RWPE2 (cell line): ENCODE data around the gene TLE4.

Experiments used
- ATAC-seq: fragments of 200-7000 bp; cut with Tn5 transposase; 3 replicates; pipeline ENCODE4 v1.9.1; 2021; ENCODE audit warnings: low read depth
- DNase-seq: peaks from one replicate; pipeline ENCODE4 v3.0.0-alpha.2; 2020; ENCODE audit warnings: low spot score
- H3K27ac ChIP-seq: fragments of 450-650 bp; 2 replicates; pipeline ENCODE4 v1.5.1; 2017; ENCODE audit warnings: mild to moderate bottlenecking; ENCODE audit not compliant: poor library complexity, severe bottlenecking
- H3K27me3 ChIP-seq: fragments of 250-450 bp; sonication (Bioruptor Pico); 2 replicates; pipeline ENCODE4 v1.5.1; 2021; ENCODE audit warnings: mild to moderate bottlenecking, moderate library complexity; ENCODE audit not compliant: insufficient read depth, poor library complexity, severe bottlenecking
- H3K36me3 ChIP-seq: fragments of 250-450 bp; sonication (Bioruptor Pico); 2 replicates; pipeline ENCODE4 v1.5.1; 2020; ENCODE audit warnings: low read depth, mild to moderate bottlenecking, moderate library complexity
- H3K4me1 ChIP-seq: fragments of 250-450 bp; sonication (Bioruptor Pico); 2 replicates; pipeline ENCODE4 v1.5.1; 2021; ENCODE audit warnings: mild to moderate bottlenecking, moderate library complexity; ENCODE audit not compliant: insufficient read depth, poor library complexity, severe bottlenecking
- H3K4me3 ChIP-seq: fragments of 250-450 bp; sonication (Bioruptor Pico); 2 replicates; pipeline ENCODE4 v1.5.1; 2021; ENCODE audit warnings: mild to moderate bottlenecking, moderate library complexity; ENCODE audit not compliant: severe bottlenecking
- H3K9me3 ChIP-seq: fragments of 250-450 bp; sonication (Bioruptor Pico); 2 replicates; pipeline ENCODE4 v1.5.1; 2021; ENCODE audit warnings: mild to moderate bottlenecking, moderate library complexity; ENCODE audit not compliant: severe bottlenecking
- TF ChIP-seq, protein P1 (sequence below): fragments of 450-650 bp; IDR thresholded peaks from one replicate; pipeline ENCODE4 v1.5.1; 2017; ENCODE audit warnings: mild to moderate bottlenecking, moderate library complexity; ENCODE audit not compliant: poor library complexity, severe bottlenecking

TLE4 gene

DNA sequence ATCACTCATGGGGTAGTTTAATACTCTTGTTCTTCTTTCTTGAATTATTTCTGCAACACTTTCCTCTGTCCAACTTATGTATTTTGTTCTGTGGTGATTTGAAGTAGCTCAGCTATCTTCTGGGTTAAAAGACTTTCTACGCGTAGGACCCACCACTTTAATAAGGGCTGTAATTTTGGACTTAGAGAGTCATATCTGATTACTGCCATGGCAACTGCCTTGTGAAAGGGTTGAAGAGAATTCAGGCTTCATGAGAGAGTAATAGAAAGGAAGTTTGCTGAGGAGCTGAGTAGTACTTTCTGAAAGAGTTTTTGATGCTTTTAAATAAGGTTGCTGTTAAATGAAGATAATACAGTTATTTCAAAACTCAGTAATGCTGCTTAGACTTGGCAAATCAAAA lies 89.5 kb downstream of the TLE4 start:
- Histone ChIP-seq H3K9me3 (no peaks in the 10 kb centered on the region), H3K36me3 (no peaks in the 10 kb centered on the region), H3K4me3 (no peak overlapping the region), H3K4me1 (no peaks in the 10 kb centered on the region), H3K27ac (no peak overlapping the region), H3K27me3 (no peaks in the 10 kb centered on the region)
- no peak for DNase-seq
- no peak for ATAC-seq
- TF ChIP-seq, protein P1, sequence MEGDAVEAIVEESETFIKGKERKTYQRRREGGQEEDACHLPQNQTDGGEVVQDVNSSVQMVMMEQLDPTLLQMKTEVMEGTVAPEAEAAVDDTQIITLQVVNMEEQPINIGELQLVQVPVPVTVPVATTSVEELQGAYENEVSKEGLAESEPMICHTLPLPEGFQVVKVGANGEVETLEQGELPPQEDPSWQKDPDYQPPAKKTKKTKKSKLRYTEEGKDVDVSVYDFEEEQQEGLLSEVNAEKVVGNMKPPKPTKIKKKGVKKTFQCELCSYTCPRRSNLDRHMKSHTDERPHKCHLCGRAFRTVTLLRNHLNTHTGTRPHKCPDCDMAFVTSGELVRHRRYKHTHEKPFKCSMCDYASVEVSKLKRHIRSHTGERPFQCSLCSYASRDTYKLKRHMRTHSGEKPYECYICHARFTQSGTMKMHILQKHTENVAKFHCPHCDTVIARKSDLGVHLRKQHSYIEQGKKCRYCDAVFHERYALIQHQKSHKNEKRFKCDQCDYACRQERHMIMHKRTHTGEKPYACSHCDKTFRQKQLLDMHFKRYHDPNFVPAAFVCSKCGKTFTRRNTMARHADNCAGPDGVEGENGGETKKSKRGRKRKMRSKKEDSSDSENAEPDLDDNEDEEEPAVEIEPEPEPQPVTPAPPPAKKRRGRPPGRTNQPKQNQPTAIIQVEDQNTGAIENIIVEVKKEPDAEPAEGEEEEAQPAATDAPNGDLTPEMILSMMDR: no peak

DNA sequence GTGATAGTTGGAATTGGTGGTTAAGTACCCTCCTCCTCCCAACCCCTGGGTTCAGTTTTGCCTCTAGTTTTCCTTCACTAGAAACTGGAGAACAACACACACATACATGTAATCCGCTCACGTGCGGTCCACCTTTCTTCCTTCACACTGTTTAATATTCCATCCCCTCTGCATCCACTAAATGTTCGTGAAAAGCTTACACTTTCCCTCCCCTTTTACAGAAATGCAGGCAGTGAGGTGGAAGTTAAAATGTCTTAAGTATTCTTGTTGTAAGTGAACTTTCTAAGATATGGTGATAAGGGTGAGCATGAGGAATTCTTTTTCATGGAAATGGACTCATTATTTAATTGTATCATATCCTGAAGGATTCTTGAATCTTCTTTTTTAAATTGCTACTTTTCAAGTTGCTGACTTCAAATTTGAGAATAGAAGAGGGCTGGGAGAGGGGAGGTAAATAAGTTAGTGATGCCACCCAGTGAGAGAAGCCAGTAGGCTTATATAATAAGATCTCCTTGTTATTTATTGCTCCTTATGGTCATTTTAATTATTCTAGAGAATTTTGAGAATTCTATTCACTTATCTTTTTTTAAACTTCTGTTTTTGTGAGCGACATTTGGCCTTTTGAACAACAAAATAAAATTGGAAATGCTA lies 90.2 kb downstream of the TLE4 start:
- Histone ChIP-seq H3K4me1 (no peaks in the 10 kb centered on the region), H3K4me3 (no peak overlapping the region), H3K27ac (no peak overlapping the region), H3K9me3 (no peaks in the 10 kb centered on the region), H3K36me3 (no peaks in the 10 kb centered on the region), H3K27me3 (no peaks in the 10 kb centered on the region)
- ATAC-seq (no peak), DNase-seq (no peak)
- TF ChIP-seq, protein P1: no peak

DNA sequence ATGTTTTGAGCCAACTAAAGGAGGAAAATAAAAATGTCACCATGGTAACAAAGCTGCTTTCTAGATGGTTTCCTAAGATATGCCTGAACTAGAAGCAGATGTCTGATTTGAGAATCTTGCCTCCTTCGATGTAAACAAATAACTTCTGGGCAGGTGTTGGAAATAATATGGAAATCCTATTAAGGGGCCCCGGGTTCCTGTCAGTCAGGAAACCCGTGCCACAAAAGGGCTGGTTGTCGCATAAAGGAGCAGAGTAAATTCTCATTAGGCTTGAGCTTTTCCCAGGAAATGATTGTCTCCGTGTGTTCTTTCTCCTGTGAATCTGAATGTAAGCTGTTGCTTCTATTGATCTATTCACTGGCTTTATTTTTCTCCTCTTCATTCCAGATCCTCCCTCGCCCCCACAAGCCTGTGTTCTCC lies 90.8 kb downstream of the TLE4 start:
- Histone ChIP-seq H3K9me3 (no peaks in the 10 kb centered on the region), H3K27ac (no peak overlapping the region), H3K4me3 (no peak overlapping the region), H3K36me3 (no peaks in the 10 kb centered on the region), H3K27me3 (no peaks in the 10 kb centered on the region), H3K4me1 (no peaks in the 10 kb centered on the region)
- TF ChIP-seq, protein P1: no peak
- DNase-seq (no peak), ATAC-seq (no peak)

DNA sequence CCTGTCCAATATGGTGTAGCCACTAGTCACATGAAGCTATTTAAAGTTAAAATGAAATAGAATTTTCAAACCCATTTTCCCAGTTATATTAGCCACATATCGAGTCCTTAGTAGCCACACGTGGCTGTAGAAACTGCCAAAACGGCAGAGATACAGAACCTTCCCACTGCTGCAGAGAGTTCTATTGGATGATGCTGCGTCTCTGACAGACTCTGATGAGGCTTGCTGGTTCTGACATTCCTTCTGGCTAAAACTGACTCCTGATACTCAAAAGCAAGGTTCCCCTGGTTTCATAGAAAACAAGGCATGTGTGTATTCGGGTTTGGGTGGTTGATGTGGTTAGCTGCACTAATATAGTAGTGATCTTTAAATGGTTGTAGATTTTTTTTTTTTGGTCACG lies 91.5 kb downstream of the TLE4 start:
- DNase-seq: no peak
- TF ChIP-seq, protein P1: no peak
- ATAC-seq: no peak
- H3K9me3 ChIP-seq: no peaks in the 10 kb centered on the region
- no peaks in the 10 kb centered on the region for H3K36me3 ChIP-seq
- no peaks in the 10 kb centered on the region for H3K27me3 ChIP-seq
- H3K27ac ChIP-seq: no peak overlapping the region
- no peak overlapping the region for H3K4me3 ChIP-seq
- no peaks in the 10 kb centered on the region for H3K4me1 ChIP-seq

DNA sequence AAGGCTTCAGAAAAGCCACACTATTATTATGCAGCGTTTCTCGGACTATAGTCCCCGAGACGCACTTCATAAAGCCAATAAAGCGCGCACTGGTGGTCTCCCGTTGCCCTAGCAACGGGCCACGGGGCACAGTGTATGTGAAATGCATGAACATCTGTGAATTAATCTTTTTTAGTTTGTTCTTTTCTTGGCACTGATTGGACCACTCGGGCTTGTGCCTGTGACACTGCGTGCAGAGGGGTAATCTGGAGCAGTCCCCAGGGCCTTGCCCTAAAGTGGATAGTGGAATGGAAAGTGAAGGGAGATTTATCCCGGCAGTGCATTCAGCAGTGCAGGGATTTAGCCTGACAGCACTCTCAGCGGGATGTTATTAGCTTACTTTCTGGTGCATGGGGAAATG lies 92.1 kb downstream of the TLE4 start:
- H3K27ac ChIP-seq: no peak overlapping the region
- H3K4me1 ChIP-seq: no peaks in the 10 kb centered on the region
- no peaks in the 10 kb centered on the region for H3K36me3 ChIP-seq
- no peaks in the 10 kb centered on the region for H3K9me3 ChIP-seq
- DNase-seq (no peak), ATAC-seq (no peak)
- TF ChIP-seq, protein P1: no peak
- H3K27me3 ChIP-seq: no peaks in the 10 kb centered on the region
- H3K4me3 ChIP-seq: no peak overlapping the region
